Measurements from ENCODE around the gene KYNU. TPM values are rescaled to one million over a fixed set of nuclear protein-coding genes. Genes with fewer than 3 reads are reported as not detected.
A peak's percentile ranks its signal among the peaks of the same experiment; 100 is the strongest.

KYNU gene
- total RNA-seq, 3 donors from 2014 or later = 1.7 to 3.3 (median 2.7) TPM

DNA sequence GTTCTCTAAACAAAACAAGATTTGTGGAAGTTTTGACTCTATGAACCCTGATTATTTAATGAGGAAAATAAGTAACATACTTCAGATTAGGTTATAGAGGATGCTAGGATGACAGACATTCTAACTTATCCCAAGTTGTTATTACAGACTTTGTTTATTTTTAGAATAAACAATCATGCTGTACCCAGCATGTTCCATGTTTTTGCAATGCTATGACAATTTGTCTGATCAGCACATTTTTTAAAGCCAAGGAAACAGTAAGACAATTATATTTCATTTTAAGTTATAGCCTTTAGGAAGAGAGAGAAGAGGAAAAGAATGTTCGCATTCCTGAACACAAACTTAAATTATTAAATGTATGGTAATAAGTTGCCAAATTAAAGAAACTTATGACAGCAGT is 119.8 kb downstream of the KYNU start:
- H3K4me1 ChIP-seq (ENCODE audit: low read depth) = no peaks in the 10 kb centered on the region
- intact Hi-C loops (cut with DNase I, micrococcal nuclease) = no loop called here
- H3K9me3 ChIP-seq = no peaks in the 10 kb centered on the region
- no peaks in the 10 kb centered on the region for H3K36me3 ChIP-seq (ENCODE audit: low read depth)
- TF ChIP-seq, protein P1, sequence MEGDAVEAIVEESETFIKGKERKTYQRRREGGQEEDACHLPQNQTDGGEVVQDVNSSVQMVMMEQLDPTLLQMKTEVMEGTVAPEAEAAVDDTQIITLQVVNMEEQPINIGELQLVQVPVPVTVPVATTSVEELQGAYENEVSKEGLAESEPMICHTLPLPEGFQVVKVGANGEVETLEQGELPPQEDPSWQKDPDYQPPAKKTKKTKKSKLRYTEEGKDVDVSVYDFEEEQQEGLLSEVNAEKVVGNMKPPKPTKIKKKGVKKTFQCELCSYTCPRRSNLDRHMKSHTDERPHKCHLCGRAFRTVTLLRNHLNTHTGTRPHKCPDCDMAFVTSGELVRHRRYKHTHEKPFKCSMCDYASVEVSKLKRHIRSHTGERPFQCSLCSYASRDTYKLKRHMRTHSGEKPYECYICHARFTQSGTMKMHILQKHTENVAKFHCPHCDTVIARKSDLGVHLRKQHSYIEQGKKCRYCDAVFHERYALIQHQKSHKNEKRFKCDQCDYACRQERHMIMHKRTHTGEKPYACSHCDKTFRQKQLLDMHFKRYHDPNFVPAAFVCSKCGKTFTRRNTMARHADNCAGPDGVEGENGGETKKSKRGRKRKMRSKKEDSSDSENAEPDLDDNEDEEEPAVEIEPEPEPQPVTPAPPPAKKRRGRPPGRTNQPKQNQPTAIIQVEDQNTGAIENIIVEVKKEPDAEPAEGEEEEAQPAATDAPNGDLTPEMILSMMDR (IDR thresholded peaks at IDR 0.05) = no peak
- DNase-seq = no peak
- no peak overlapping the region for H3K4me3 ChIP-seq
- no peak for ATAC-seq

DNA sequence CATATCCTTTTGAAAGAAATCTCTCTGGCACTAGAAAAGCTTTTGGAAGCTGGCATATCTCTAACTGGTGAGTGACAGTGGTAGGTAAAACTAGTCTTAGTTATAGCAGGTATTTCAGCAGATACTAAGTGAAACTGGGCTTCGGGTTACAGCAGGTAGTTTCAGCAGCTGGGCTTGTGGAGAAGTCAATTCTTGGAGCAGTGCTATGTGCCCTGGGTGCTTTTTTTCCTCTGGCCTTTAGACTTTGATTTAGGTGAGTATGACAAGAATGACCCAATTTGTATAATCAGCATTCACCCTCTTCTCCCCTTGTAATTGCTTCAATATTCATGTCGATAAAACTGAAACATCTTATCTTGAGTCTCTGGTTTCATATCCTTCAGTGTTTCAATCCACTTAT is 123.1 kb downstream of the KYNU start:
- no peak for ATAC-seq
- Histone ChIP-seq H3K4me1 (ENCODE audit: low read depth) (no peaks in the 10 kb centered on the region), H3K9me3 (no peaks in the 10 kb centered on the region), H3K36me3 (ENCODE audit: low read depth) (no peaks in the 10 kb centered on the region), H3K4me3 (no peak overlapping the region)
- no peak for DNase-seq
- intact Hi-C loops (cut with DNase I, micrococcal nuclease) = no loop called here
- TF ChIP-seq, protein P1 (IDR thresholded peaks at IDR 0.05) = no peak

DNA sequence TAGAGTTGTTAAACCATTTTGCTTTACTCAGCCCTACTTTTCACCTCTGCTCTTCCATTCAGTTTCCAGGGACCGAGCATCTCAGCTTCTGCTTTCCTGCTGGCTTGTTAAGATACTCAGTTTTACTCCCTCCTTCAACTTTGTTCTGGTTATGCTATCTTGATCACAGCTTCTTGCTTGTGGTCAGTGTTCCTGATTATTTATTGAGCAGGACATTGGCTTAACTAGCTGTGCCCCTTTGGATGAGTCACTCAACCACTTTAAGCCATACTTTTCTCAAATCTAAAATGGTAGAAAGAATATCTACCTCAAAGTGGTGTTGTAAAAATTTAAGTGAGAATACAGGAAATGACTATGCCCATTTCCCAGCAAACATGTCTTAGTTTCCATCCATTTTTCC is 124.0 kb downstream of the KYNU start:
- intact Hi-C loops (cut with DNase I, micrococcal nuclease) = no loop called here
- no peak for DNase-seq
- no peaks in the 10 kb centered on the region for H3K9me3 ChIP-seq

DNA sequence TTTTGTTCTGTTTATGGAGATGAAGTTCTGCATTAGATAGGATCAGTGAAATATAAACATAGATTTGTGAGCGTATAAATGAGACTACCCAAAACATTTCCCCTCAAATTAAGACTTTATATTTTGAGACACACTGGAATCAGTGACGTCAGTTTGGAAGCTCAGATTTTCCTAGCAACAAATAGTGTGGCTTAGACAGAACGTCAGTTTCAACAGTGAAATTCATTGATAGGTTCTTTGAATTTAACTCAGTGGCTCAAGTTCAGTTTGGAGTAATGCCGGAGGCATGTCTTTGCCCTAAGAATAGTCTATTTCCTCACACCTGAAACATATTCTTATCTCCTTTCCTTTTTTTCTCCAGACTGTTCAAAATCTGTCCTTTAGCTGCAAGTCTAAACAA is 138.2 kb downstream of the KYNU start:
- Histone ChIP-seq H3K4me1 (ENCODE audit: low read depth) (no peaks in the 10 kb centered on the region), H3K4me3 (no peak overlapping the region), H3K9me3 (no peaks in the 10 kb centered on the region), H3K36me3 (ENCODE audit: low read depth) (no peaks in the 10 kb centered on the region)
- TF ChIP-seq, protein P1 (IDR thresholded peaks at IDR 0.05) = no peak
- ATAC-seq = no peak
- intact Hi-C loops (cut with DNase I, micrococcal nuclease) = no loop called here
- no peak for DNase-seq

More for the DNA sequence above, 124.0 kb downstream of the KYNU start:
- ATAC-seq = no peak
- no peaks in the 10 kb centered on the region for H3K36me3 ChIP-seq (ENCODE audit: low read depth)
- TF ChIP-seq, protein P1 (IDR thresholded peaks at IDR 0.05) = no peak
- no peaks in the 10 kb centered on the region for H3K4me1 ChIP-seq (ENCODE audit: low read depth)
- no peak overlapping the region for H3K4me3 ChIP-seq

DNA sequence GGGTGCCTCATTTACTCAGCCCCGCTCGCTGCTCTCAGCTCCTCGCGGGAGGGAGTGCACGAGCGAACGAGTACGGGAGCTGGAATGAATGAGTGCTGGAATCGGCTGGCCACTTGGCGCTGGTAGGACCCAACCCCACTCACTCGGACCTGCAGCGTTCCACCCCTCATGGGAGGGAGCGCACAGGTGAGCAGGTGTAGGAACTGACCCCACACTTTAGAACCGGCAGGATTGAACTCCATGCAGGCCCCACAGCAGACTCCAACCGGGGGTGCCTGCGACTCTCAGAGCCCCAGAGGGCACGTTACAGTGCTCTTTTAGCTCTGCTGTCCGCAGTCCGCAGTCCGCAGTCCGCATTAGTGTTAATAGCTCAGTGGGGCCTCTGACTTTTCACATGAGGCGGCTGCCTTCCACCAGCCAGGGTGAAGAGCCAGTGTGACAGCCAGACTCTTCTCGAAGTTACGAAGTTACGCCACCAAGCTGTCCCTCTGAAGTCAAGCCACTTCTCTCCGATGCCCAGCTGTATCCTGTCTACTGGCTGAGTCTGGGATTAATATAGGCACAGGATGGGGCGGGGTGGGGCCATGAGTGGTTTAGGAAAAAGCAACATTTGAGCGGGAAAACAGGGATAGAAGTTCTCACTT is 149.1 kb downstream of the KYNU start:
- ATAC-seq (no peak), DNase-seq (peak in 1 of 3 donors; percentile 2)
- H3K4me1 ChIP-seq (ENCODE audit: low read depth) = no peaks in the 10 kb centered on the region
- TF ChIP-seq, protein P1 (IDR thresholded peaks at IDR 0.05) = no peak
- no peak overlapping the region for H3K4me3 ChIP-seq
- intact Hi-C loops (cut with DNase I, micrococcal nuclease) = no loop called here
- no peaks in the 10 kb centered on the region for H3K9me3 ChIP-seq
- no peaks in the 10 kb centered on the region for H3K36me3 ChIP-seq (ENCODE audit: low read depth)

DNA sequence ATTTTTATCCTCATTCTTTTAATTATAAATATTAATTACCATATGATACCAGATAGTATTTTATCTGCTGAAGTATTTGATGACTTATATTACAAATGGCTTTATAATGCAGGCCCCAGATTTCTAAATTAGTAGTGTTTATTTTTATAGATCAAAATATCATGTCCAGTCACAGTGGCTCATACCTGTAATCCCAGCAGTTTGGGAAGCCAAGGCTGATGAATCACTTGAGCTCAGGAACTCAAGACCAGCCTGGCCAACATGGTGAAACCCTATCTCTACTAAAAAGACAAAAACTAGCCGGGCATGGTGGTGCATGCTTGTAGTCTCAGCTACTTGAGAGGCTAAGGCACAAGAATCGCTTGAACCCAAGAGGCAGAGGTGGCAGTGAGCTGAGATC is 151.7 kb downstream of the KYNU start:
- intact Hi-C loops (cut with DNase I, micrococcal nuclease) = no loop called here
- TF ChIP-seq, protein P1 (IDR thresholded peaks at IDR 0.05) = no peak
- H3K4me3 ChIP-seq = no peak overlapping the region
- DNase-seq (no peak), ATAC-seq (no peak)
- no peaks in the 10 kb centered on the region for H3K4me1 ChIP-seq (ENCODE audit: low read depth)
- no peaks in the 10 kb centered on the region for H3K36me3 ChIP-seq (ENCODE audit: low read depth)
- H3K9me3 ChIP-seq = no peaks in the 10 kb centered on the region
